ENCODE measurements around the gene LCP1.
"Not testable (repeated sequence)": the region's sequence is repeated elsewhere in the genome, so short reads cannot be mapped to it uniquely, and the experiment has no call there.

Gene LCP1

GRCh38 chr13:46181840-46182490 is at the start of gene LCP1:
Gene LCP1 (minus strand): TSS chr13:46182177. CDS start chr13:46159662, 22,515 bp downstream.
- no peak for DNase-seq

GRCh38 chr13:46229251-46229650 is 47.3 kb upstream of the LCP1 start:
- no peak for DNase-seq

- DNase-seq: peak; percentile 66
These were observed 38.3 kb upstream of the LCP1 start for GRCh38 chr13:46220234-46220633.

- not testable (repeated sequence) for DNase-seq
These were observed 32.8 kb upstream of the LCP1 start for GRCh38 chr13:46214741-46215140.

GRCh38 chr13:46213242-46213641 is 31.3 kb upstream of the LCP1 start:
- DNase-seq: no peak

GRCh38 chr13:46211483-46212351 is 29.7 kb upstream of the LCP1 start, which contains the start of gene LRRC63:
Gene LRRC63 (plus strand): TSS chr13:46211928. CDS start chr13:46213035, 1,107 bp downstream.
- DNase-seq: peak; percentile 63

GRCh38 chr13:46211116-46211482 is 29.1 kb upstream of the LCP1 start:
- peak; percentile 2 for DNase-seq

GRCh38 chr13:46210362-46211083 is 28.5 kb upstream of the LCP1 start:
- no peak for DNase-seq

- no peak for DNase-seq
These were observed 25.9 kb upstream of the LCP1 start for GRCh38 chr13:46207828-46208227.

GRCh38 chr13:46206143-46206542 is 24.2 kb upstream of the LCP1 start:
- DNase-seq: no peak

GRCh38 chr13:46202966-46203365 is 21.0 kb upstream of the LCP1 start:
- no peak for DNase-seq

- no peak for DNase-seq
These were observed 20.3 kb upstream of the LCP1 start for GRCh38 chr13:46202188-46202795.

- no peak for DNase-seq
These were observed 16.8 kb upstream of the LCP1 start for GRCh38 chr13:46198696-46199193.

- no peak for DNase-seq
These were observed 15.5 kb upstream of the LCP1 start for GRCh38 chr13:46197299-46198048.

- no peak for DNase-seq
These were observed 13.0 kb upstream of the LCP1 start for GRCh38 chr13:46195016-46195415.

- DNase-seq: no peak
These were observed 10.4 kb upstream of the LCP1 start for GRCh38 chr13:46192412-46192811.

GRCh38 chr13:46185634-46186033 is 3.7 kb upstream of the LCP1 start:
- DNase-seq: no peak

- no peak for DNase-seq
These were observed 2.3 kb upstream of the LCP1 start for GRCh38 chr13:46184277-46184699.

GRCh38 chr13:46183018-46183946 is 1.3 kb upstream of the LCP1 start:
- DNase-seq: no peak

- peak; percentile 3 for DNase-seq
These were observed 507 bp upstream of the LCP1 start for GRCh38 chr13:46182491-46182877.

GRCh38 chr13:46181377-46181839 is 569 bp downstream of the LCP1 start:
- no peak for DNase-seq
